Astrocyte (in vitro differentiated cells and primary cell): ENCODE results near the gene CLK4.

ENCODE experiments used
- EZH2 ChIP-seq: IDR thresholded peaks from 2 replicates; pipeline ENCODE4 v1.6.1; 2012; ENCODE audit warnings: mild to moderate bottlenecking, low read length, inconsistent platforms; ENCODE audit not compliant: insufficient read depth
- TF ChIP-seq, protein P1 (sequence below): IDR thresholded peaks from 2 replicates; pipeline ENCODE4 v1.5.1; 2011; ENCODE audit warnings: low read depth, mild to moderate bottlenecking, inconsistent platforms, low read length, moderate library complexity; ENCODE audit not compliant: insufficient read depth

DNA sequence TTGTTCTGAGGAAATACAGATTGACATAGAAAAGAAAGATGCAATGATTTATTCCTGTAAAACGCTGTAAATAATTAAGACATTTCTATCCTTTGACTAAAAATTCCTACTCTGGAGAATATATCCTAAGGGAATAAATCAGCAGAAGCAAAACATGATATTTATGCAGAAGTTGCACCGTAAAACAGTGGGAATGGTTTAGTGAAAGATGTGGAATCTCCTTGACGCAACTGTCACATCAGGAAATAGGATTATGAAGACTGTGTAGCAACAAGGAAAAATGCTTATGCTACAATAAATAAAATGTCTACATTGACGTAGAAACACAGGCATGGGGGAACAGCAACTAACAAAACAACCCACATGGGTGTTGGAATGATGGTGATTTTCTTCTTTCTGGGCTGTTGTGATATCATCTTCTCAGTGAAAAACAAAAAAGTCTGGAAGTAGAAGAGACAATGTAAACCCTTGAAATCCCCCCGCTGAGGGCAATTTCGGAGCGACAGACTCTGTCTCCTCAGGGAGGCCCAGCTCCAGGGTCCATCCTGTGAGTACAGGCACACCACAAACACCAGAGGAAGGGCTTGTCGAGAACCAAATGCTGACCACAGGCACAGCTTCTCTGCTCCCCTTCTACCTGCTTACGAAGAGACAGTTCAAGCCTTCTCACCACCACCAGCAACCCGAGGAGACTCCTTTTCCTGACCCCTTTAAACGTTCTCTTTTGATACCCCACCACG is 61.9 kb downstream of the CLK4 start:
- TF ChIP-seq, protein P1, sequence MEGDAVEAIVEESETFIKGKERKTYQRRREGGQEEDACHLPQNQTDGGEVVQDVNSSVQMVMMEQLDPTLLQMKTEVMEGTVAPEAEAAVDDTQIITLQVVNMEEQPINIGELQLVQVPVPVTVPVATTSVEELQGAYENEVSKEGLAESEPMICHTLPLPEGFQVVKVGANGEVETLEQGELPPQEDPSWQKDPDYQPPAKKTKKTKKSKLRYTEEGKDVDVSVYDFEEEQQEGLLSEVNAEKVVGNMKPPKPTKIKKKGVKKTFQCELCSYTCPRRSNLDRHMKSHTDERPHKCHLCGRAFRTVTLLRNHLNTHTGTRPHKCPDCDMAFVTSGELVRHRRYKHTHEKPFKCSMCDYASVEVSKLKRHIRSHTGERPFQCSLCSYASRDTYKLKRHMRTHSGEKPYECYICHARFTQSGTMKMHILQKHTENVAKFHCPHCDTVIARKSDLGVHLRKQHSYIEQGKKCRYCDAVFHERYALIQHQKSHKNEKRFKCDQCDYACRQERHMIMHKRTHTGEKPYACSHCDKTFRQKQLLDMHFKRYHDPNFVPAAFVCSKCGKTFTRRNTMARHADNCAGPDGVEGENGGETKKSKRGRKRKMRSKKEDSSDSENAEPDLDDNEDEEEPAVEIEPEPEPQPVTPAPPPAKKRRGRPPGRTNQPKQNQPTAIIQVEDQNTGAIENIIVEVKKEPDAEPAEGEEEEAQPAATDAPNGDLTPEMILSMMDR, result no peak
- no peak for TF ChIP-seq EZH2
